DLD1 (cell line): Measurements from ENCODE around the gene TOR4A.

ENCODE experiments used
- in situ Hi-C: cut with HindIII; loops from 2 replicates; pipeline ENCODE4 v1.10.0; 2017; ENCODE audit warnings: low sequenced_read_pairs

TOR4A gene

DNA sequence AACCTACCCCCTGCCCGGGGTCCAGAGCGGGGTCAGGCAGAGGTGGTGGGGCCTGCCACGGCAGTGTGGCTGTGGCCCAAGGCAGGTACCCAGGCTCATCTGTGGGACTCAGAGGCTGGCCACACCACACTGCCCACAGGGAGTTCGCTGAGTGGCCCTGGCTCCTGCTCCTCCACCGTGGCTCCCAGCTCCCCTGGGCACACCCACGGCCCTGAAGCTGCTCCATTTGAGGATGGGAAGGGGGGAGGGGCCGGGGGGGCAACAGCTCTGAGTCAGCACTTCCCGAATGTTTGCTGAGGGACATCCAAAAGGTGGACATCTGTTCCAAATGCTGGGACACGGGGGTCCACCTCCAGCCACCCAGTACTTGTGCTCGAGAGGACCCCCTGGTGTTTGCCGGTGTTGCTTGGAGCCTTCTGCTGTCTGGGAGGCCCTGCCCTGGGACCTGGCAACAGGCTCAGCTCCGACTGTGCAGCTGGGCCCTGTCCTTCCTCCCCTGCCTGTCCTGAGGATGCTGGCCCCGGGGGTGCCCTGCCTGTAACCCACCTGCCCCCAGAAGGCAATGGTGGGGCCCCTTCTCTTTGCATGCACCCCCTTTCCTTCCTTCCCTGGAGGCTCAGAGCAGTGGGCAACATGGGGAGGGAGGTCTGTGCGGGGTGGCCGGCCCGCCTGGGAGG lies 27.0 kb downstream of the TOR4A start:
- in situ Hi-C loops, result no loop called here

DNA sequence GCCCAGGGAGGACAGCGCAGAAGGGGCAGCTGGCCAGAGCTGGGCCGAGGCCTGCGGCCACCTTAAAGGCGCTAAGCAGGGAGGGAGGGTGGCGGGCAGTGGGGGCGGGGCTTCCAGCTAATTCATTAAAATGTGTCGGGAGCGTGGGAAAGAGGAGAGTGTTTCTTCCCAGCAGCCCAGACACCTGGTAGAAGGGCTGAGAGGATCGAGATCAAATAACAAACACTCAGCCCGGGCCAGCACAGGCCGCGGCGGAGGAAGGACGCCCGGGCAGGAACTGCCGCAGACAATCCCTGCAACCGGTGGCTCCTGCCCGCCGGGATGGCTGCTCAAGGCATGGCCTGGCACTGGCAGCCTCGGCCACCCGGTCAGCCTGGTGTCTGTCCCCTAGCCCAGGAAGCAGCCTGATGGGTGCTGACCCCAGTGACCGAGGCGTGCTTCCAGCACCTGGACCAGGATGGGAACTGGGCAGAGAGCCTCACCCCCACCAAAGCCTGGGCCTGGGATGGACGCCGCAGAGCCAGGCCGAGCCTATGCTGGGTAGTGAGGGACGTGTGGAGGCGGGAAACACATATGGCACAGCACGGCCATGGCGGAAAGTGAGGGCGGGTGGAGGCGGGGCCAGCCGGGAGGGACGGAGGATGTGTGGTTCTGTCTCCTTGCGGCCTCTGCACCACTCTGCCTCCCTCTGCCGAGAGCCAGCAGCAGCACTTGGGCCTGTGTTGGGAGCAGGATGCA lies 27.7 kb downstream of the TOR4A start:
- in situ Hi-C loops, result no loop called here

DNA sequence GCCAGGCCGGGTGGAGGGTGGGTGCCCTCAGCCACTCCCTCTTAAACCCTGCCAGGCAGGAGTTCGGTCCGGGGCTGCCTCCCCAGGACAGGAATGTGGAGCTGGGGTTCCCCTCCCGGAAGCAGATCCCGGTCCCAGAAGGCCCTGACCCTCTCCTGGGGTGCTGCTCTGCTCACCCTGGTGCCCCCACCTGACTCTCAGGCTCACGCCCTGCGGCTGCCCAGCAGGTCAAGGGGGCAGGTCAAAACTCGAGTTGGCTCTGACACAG lies 28.2 kb downstream of the TOR4A start:
- in situ Hi-C loops, result no loop called here

DNA sequence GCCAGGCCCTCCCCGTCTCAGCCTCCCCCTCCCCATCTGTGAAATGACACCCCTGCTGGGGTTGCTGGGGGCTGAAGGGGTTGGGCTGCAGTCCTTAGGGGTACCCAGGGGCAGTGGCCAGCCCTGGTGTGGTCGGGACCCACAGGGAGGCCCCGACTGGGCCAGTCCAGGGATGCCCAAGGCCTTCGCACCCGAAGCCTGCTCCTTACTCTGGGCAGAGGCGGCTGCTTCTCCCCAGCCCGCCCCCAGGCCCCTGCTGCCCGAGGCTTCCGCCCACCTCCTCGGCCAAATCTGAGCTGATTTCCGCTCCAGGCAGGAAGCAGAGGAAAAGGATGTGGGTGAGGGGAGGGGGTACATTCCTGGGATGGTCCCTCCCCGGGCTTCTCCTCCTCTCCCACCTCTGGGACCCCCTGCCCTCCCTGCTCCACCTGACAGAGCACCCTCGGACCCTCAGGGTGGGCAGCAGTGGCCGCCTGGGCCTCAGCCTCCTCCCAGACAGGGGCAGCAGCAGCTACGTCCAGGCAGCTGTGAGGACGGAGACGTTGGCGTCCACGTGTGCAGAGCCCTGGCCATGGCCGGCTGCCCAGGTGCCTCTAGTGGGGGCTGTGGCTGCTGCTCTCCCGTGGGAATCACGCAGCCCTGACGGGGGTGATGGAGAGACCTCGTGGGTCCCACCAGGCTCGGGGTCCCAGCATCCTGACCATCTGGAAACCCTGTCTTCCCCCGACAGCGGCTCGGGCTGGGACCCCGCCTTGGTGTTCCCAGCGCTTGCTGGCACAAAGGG lies 28.7 kb downstream of the TOR4A start:
- in situ Hi-C loops, result no loop called here

DNA sequence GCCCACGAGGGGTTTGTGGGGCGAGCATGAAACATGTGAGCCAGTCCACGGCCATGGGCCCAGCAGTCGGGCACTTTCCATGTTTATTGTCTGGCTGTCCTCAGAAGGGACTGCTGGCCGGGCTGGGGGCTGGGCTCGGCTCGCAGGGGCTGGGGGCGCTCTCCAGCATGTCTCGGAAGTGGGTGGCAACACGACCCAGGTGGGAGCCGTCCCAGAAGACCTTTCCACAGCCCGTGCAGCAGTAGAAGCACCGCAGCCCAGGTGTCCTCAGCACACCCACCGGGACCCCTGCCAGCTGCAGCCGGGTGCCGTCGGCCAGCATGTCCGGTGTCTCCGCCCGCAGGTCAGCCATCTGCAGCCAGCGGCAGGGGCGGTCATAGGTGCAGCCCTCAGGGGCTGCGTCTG lies 29.3 kb downstream of the TOR4A start:
- in situ Hi-C loops, result no loop called here

DNA sequence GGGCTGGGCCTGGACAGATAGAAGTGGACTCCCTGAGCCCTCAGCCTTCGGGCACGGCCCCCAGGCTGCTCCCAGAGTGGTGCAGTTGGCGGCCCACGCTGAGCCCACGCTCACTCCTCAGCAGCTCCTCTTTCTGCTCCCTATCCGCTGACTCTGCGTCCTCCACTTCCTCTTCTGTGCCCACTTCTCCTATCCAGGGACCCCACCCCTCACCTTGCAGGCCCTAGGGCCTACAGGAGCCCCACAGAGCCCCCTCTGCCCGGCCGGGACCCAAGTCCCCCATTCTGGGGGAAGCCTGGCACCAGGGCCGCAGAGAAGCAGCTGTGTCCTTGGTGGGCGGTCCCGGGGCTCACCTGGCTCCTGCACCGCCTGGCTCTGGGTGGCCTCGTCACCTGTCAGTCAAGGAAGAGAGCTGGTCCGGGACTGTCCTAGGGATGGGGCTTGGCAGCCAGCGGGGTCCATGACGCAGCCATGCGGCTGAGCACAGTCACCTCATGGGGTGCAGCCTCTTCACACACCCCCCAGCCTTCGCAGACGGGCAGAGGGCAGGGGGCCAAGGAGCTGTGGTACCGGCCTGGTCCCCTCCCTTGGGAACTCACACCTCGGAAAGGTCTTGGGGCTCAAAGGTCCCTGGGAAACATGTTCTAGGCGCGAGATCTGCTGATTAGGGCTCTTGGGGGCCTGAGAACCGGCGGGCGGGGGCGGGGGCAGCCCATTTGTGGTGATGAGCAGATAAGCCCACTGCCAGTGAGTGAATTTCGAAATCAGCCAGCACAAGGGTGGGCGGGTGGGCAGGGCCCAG lies 29.9 kb downstream of the TOR4A start:
- in situ Hi-C loops, result no loop called here

DNA sequence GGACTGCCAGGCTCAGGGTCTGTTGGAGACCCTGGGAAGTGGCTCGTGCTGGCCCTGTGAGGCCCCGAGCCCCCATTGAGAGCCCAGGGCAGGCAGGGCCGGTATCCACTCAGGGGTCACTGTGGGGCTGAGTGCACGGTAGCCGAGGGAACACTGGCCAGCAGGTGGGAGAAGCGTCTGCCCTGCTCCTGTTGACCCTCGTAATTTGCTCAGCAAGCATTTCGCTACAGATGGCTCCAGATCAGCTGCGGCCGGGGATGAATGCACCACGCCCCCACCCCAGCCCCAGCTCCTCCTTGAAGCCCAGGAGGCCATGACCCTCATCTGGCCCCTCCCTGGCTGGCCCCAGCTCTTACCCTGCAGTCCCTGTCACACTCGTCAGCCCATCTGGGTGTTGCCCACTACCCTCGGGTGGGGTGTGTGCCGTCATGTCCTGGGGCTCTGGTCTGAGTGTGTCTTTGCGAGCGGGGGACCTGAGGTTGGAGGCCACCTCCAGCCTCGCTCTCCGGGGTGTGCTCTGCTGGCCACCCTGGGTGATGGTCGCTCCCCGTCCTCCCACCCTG lies 30.6 kb downstream of the TOR4A start:
- in situ Hi-C loops, result no loop called here

DNA sequence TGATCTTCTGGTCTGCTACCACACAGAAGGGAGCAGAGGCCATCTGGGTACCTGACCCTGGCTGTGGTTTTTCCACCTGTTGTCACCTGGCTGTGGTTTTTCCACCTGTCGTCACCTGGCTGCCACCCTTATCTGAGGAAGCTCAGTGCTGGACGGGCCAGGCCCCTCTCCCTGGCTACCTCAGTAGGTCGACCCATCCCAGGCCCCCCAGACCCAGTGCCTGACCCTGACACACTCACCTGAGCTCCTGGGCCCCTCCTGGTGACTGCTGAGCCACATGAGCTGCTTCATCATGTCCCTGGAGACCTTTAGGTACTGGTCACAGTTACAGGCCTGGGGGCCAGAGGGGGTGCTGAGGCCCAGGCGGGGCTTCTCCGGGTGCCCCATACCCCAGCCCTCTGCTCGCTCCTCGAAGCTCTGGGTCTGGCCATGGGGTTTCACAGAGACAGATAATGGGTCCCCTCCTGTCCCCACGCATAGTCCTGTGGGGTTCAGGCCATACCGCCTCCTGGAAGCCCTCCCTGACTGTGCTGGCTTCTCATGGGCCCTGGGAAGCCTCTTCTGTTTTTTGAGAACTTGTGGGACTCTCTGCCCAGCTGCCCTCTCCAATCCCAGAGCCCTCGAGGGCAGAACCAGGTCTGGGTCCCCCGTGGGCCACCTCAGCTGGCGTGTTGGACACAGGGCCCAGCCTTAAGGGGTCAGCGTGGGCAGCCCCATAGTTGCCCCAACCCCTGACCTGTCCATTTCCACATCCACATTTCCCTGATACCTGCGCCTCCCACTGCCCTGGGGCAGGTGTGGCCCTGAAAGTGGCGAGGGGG lies 32.1 kb downstream of the TOR4A start:
- in situ Hi-C loops, result no loop called here

DNA sequence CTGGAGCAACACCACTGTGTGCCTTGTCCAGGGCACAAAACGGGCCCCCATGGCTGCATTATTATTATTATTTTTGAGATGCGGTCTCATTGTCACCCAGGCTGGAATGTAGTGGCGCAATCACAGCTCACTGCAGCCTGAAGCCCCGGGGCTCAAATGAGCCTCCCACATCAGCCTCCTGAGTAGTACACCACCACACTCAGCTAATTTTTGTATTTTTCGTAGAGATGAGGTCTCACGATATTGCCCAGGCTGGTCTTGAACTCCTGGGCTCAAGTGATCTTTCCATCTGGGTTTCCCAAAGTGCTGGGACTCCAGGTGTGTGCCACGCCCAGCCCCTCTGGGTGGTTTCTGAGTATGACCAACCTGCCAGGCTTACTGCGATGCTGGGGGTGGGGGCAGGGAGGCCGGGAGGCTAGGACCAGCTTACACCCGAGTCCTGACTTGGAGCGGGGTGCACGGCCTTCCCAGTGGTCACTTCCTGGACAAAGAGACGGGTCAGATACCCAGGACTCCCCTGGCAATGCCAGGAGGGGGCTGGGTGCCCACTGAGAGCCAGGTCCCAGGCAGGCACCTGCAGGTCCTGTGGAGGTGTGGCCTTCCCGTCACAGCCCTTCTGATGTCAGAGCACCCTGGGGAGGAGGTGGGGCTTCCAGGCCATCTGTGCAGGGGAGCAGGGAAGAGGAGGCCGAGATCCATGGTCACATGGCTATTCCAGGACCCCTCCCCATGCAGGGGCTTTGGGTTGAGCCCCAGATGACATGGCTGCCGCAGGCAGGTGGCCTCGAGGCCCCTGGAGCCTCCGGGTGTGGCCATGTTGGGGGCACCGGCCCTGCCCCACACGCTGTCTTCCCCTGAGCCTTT lies 32.9 kb downstream of the TOR4A start:
- in situ Hi-C loops, result no loop called here

DNA sequence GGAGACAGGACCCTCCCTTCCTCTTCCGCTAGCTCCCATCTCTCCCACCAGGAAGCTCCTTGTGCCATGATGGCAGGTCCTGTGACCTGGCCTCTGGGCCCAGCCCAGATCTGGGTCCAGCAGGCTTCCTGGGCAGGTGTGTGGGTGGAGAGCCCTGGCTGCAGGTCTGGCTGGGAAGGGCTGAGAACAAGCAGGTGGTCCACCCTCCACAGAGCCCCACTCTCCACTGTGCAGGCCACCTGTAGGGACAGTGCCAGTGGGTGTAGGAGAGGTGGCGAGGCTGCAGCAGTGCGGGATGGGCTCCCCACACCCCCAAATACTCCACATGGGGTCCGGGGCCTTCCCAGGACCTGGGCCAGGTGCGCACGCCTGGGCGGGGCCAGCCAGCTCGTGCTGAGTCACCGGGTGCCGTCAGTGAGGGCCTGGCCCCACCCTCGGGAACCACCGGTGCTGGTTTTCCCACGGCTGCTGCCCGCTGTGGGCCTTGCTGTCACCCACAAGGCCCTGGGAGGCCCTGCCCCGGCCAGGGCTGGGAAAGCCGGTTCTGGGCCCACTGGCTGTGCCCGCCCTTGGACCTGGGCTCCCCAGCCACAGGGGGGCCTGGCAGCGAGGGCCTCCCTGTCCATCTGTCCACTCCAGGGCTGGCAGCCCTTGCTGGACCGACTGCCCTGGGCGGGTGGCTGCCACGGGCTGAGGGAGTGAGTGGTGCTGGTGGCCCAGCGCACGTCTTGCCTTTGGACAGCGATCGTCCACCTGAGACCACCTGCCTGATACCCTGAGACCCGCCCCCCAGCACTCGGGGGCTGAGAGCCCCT lies 33.9 kb downstream of the TOR4A start:
- in situ Hi-C loops, result no loop called here

DNA sequence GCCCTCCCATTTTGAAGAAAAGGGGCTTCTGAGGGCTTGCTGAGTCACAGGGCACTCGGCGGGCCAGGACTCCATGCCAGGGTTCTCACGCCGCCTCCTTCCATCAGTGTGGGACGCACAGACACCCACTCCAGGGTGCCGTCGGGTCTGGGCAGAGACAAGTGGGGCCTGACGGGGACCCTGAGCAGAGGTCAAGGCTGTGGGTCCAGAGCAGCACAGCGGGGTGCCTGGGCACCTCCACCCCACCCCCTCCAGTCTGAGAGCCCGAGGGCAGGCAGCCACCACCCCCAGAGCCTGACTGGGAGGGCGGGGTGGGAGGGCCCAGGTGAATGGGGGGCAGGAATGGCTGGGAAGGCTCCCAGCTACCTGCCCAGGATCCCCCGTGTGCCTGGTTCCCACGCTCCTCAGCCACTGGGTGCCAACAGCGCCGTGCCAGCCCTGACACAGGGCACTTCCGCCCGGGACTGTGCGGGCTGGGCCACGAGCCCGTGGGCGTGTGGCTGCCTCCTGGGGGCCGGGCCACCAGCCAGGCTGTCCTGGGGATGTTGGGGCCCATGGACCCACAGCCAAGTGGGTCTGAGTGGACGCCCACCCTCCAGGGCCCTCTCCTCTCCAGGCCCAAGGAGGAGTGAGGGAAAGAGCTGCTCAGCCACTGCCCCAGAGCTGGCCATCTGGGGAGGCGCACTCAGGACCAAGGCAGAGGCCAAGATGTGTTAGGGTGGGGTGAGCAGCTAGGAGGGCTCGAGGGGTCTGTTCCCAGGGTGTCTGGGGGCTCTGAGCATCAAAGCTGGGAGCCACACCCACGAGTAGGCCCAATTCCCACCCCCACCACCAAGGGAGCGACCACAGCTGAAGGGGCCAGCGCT lies 34.7 kb downstream of the TOR4A start:
- in situ Hi-C loops, result no loop called here

DNA sequence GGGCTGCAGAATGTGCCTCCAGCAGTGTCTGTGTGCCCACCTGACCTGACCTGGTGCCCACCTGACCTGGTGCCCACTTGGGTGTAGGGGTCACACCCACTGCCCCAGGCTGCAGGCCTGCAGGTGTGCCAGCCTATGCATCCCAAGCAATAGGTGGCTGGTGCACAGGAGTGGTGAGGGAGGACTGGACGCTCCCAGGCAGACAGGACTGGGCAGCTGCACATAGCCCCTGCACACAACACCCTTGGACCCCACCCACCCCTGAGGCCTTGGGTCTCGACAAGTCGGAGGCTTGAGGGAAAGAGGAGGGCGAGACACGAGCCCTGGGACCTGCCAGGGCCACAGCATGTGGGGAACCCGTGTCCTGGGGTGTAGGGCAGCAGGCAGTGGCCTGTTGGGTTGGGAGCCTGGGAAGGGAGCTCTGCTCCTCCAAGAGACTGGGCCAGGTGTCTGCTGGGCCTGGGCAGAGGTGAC lies 35.4 kb downstream of the TOR4A start:
- in situ Hi-C loops, result no loop called here

DNA sequence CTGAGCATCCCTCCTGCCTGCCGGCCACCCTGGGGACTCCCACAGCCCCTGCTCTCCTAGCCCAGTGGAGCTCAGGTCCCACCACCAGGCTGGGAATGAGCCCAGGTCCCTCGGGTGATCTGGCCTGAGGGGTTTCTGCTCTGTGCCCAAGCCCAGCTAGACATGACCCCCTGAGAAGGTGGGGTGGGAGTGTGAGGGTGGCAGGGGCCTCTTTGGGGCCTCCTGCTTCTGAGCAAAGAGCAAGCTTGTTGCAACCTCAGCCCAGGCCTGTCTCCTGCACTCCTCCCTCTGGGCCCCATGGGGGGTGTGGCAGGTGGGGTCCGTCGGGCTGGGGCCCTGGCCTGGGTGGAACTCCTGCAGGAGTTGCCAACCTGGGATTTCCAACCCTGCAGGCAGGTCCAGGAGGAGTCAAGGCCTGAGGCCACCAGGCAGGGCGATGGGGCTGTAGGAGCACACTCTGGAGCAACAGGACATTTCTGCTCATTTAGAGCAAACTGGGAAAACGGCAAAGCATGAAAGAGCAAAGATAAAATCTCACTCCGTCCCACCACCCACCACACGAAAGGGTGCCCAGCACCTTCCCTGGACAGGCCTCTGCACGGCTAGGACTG lies 35.9 kb downstream of the TOR4A start:
- in situ Hi-C loops, result no loop called here

DNA sequence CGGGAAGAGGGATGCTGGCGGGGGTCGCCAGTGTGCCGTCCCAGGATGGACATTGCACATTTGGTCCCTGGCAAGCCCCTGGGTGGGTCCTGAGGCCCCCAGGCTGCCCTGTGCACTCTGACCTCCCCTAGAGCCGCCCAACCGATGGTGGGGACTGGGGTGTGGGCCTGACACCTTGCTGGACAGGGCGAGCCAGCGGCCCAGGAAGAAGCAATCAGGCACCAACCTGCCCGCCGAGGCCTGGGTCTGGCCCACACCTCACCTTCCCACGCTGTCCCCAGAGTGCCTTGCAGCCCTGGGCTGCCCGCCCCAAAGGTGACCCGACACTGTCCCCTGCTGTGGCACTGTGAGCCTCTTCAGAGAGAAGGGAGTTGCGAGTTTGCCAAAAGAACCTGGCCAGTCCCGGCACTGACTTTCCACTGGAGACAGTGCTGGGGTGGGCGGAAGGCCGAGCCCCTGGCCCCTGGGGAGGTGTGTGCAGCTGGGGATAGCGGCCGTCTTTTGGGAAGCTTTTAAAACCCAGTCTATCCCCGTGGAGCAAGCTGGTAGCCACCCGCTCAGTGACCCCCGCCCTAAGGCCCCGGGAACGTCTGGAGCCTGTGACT lies 36.5 kb downstream of the TOR4A start:
- in situ Hi-C loops, result no loop called here

DNA sequence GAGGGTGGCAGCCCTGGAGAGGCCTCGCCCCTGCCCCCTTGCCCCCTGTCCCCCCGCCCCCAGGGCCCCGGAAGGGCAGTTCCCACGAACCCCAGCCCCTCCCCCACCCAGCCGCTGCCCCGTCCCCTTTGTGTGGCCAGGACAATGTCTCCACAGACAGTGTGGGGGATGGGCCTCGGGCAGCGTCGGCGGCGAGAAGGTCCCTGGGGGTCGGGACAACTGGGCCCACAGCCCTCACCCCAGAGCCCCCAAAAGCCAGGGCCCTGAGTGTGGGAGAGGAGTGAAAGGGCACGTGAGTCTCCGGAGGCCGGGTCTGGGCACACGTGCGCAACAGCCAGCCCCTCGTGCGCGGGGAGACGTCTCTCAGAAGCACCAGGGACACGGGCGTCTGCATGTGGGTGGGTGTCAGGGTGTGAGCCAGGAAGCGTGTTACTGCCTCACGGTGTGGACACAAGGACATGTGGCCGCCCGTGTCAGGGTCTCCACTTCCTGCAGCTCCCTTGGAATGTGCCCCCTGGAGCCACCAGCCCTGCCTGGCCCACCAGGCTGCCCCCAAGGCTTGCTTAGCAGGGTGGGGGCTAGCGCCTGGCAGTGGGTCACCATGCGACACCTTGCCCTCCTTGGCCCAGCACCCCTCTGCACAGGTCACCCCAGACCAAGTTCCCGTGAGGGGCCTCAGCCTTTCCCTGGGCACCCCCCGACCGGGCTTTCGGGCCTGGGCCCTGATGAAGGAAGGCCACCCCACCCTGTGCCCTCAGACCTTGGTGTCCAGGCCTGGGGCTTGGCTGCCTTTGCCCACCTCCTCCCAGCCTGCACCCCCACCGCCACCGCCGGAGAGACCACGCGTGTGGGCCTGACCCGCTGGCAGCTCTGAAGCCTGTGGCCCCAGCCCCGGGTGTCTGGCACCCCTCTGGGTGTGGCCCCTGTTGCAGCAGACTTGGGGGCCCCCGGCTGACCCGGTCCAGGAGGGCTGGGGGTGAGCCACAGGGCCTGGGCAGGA lies 37.3 kb downstream of the TOR4A start:
- in situ Hi-C loops, result no loop called here
